ENCODE results near the gene ALG14.

GRCh38 chr1:94925561-94926125 is 147.1 kb downstream of the ALG14 start:
- TF ChIP-seq, protein P1, sequence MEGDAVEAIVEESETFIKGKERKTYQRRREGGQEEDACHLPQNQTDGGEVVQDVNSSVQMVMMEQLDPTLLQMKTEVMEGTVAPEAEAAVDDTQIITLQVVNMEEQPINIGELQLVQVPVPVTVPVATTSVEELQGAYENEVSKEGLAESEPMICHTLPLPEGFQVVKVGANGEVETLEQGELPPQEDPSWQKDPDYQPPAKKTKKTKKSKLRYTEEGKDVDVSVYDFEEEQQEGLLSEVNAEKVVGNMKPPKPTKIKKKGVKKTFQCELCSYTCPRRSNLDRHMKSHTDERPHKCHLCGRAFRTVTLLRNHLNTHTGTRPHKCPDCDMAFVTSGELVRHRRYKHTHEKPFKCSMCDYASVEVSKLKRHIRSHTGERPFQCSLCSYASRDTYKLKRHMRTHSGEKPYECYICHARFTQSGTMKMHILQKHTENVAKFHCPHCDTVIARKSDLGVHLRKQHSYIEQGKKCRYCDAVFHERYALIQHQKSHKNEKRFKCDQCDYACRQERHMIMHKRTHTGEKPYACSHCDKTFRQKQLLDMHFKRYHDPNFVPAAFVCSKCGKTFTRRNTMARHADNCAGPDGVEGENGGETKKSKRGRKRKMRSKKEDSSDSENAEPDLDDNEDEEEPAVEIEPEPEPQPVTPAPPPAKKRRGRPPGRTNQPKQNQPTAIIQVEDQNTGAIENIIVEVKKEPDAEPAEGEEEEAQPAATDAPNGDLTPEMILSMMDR (IDR thresholded peaks at IDR 0.05; ENCODE audit: insufficient read depth, low read length): no peak
- TF ChIP-seq, protein P2, sequence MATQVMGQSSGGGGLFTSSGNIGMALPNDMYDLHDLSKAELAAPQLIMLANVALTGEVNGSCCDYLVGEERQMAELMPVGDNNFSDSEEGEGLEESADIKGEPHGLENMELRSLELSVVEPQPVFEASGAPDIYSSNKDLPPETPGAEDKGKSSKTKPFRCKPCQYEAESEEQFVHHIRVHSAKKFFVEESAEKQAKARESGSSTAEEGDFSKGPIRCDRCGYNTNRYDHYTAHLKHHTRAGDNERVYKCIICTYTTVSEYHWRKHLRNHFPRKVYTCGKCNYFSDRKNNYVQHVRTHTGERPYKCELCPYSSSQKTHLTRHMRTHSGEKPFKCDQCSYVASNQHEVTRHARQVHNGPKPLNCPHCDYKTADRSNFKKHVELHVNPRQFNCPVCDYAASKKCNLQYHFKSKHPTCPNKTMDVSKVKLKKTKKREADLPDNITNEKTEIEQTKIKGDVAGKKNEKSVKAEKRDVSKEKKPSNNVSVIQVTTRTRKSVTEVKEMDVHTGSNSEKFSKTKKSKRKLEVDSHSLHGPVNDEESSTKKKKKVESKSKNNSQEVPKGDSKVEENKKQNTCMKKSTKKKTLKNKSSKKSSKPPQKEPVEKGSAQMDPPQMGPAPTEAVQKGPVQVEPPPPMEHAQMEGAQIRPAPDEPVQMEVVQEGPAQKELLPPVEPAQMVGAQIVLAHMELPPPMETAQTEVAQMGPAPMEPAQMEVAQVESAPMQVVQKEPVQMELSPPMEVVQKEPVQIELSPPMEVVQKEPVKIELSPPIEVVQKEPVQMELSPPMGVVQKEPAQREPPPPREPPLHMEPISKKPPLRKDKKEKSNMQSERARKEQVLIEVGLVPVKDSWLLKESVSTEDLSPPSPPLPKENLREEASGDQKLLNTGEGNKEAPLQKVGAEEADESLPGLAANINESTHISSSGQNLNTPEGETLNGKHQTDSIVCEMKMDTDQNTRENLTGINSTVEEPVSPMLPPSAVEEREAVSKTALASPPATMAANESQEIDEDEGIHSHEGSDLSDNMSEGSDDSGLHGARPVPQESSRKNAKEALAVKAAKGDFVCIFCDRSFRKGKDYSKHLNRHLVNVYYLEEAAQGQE (IDR thresholded peaks at IDR 0.05; ENCODE audit: insufficient replicate concordance, low read depth): no peak
- TF ChIP-seq POLR2AphosphoS5 (IDR thresholded peaks at IDR 0.05; ENCODE audit: low read depth) (no peak), SPI1 (IDR thresholded peaks at IDR 0.05; ENCODE audit: borderline replicate concordance, low read depth) (no peak)
